ENCODE measurements around the gene OR6J1.
"Not testable (repeated sequence)": the region's sequence is repeated elsewhere in the genome, so short reads cannot be mapped to it uniquely, and the experiment has no call there.

Gene OR6J1

GRCh38 chr14:22644305-22644635, at the start of gene OR6J1:
Gene OR6J1 (minus strand): TSS chr14:22644352. CDS start chr14:22634811, 9,541 bp downstream.
- no peak within 1 kb of the TSS for H3K27ac ChIP-seq
- TF ChIP-seq ZFX (IDR thresholded peaks at IDR 0.05) (no peak), CTCF (conservative IDR thresholded peaks at IDR 0.05) (peak; percentile 25)

GRCh38 chr14:22692194-22692593, 48.0 kb upstream of the OR6J1 start:
- TF ChIP-seq ZFX (IDR thresholded peaks at IDR 0.05) (no peak), CTCF (conservative IDR thresholded peaks at IDR 0.05) (no peak)
- H3K27ac ChIP-seq, result no peak overlapping the region

GRCh38 chr14:22691171-22691570, 47.0 kb upstream of the OR6J1 start:
- no peak for TF ChIP-seq ZFX (IDR thresholded peaks at IDR 0.05)
- TF ChIP-seq CTCF (conservative IDR thresholded peaks at IDR 0.05), result no peak
- no peak overlapping the region for H3K27ac ChIP-seq

GRCh38 chr14:22689199-22689598, 45.0 kb upstream of the OR6J1 start:
- TF ChIP-seq CTCF (conservative IDR thresholded peaks at IDR 0.05), result no peak
- no peak for TF ChIP-seq ZFX (IDR thresholded peaks at IDR 0.05)
- no peak overlapping the region for H3K27ac ChIP-seq

GRCh38 chr14:22687969-22688368, 43.8 kb upstream of the OR6J1 start:
- H3K27ac ChIP-seq, result not testable (repeated sequence)

- not testable (repeated sequence) for H3K27ac ChIP-seq
These were observed 42.0 kb upstream of the OR6J1 start for GRCh38 chr14:22686176-22686611.

- H3K27ac ChIP-seq, result no peak overlapping the region
- no peak for TF ChIP-seq CTCF (conservative IDR thresholded peaks at IDR 0.05)
- no peak for TF ChIP-seq ZFX (IDR thresholded peaks at IDR 0.05)
These were observed 41.3 kb upstream of the OR6J1 start for GRCh38 chr14:22685467-22685866.

GRCh38 chr14:22683428-22683827, 39.3 kb upstream of the OR6J1 start:
- not testable (repeated sequence) for H3K27ac ChIP-seq

- TF ChIP-seq ZFX (IDR thresholded peaks at IDR 0.05) (no peak), CTCF (conservative IDR thresholded peaks at IDR 0.05) (no peak)
- no peak overlapping the region for H3K27ac ChIP-seq
These were observed 34.1 kb upstream of the OR6J1 start for GRCh38 chr14:22678221-22678620.

GRCh38 chr14:22677551-22677950, 33.4 kb upstream of the OR6J1 start:
- H3K27ac ChIP-seq, result not testable (repeated sequence)
